HepG2 (cell line): ENCODE measurements around the gene PARP3. TPM values are rescaled to one million over a fixed set of nuclear protein-coding genes. Genes with fewer than 3 reads are reported as not detected.

Experiments
- ADNP ChIP-seq: sonication (generic); formaldehyde crosslinking; IDR thresholded peaks from 2 replicates; pipeline ENCODE4 v1.4.0; 2020; ENCODE audit warnings: missing genetic modification reagents
- IKZF5 ChIP-seq: IDR thresholded peaks from 2 replicates; pipeline ENCODE4 v1.6.1; 2018; ENCODE audit warnings: missing genetic modification reagents, mild to moderate bottlenecking, missing compliant biosample characterization
- IRX3 ChIP-seq: sonication (generic); formaldehyde crosslinking; IDR thresholded peaks from 2 replicates; pipeline ENCODE4 v1.8.1; 2023; ENCODE audit warnings: mild to moderate bottlenecking, low read depth, missing genetic modification reagents, borderline replicate concordance
- KIAA2018 ChIP-seq: sonication (generic); formaldehyde crosslinking; IDR thresholded peaks from 2 replicates; pipeline ENCODE4 v1.5.0; 2020; ENCODE audit warnings: mild to moderate bottlenecking, missing genetic modification reagents, borderline replicate concordance
- KLF11 ChIP-seq: IDR thresholded peaks from 2 replicates; pipeline ENCODE4 v1.6.1; 2016; ENCODE audit warnings: missing compliant biosample characterization
- NCOR1 ChIP-seq: fragments of 200-600 bp; sonication (generic); IDR thresholded peaks from 2 replicates; pipeline ENCODE4 v1.7.0; 2017; ENCODE audit warnings: antibody characterized with exemption, low read length, borderline replicate concordance
- PAX8 ChIP-seq: sonication (generic); formaldehyde crosslinking; IDR thresholded peaks from 2 replicates; pipeline ENCODE4 v1.8.0; 2022; ENCODE audit warnings: mild to moderate bottlenecking, missing genetic modification reagents, borderline replicate concordance
- ZNF292 ChIP-seq: sonication (generic); formaldehyde crosslinking; IDR thresholded peaks from 2 replicates; pipeline ENCODE4 v1.8.1; 2022; ENCODE audit warnings: mild to moderate bottlenecking, low read depth, missing genetic modification reagents, borderline replicate concordance
- ZNF337 ChIP-seq: sonication (generic); formaldehyde crosslinking; IDR thresholded peaks from 2 replicates; pipeline ENCODE4 v1.5.1; 2020; ENCODE audit warnings: missing genetic modification reagents, low read depth, mild to moderate bottlenecking, borderline replicate concordance
- ZNF446 ChIP-seq: sonication (generic); formaldehyde crosslinking; IDR thresholded peaks from 2 replicates; pipeline ENCODE4 v1.5.0; 2020; ENCODE audit warnings: mild to moderate bottlenecking, missing genetic modification reagents
- ZNF580 ChIP-seq: IDR thresholded peaks from 2 replicates; pipeline ENCODE4 v1.6.1; 2016; ENCODE audit warnings: low read depth, borderline replicate concordance
- ZNF609 ChIP-seq: sonication (generic); formaldehyde crosslinking; IDR thresholded peaks from 2 replicates; pipeline ENCODE4 v1.4.0; 2020; ENCODE audit warnings: mild to moderate bottlenecking, missing genetic modification reagents, borderline replicate concordance
- ZNF670 ChIP-seq: sonication (generic); formaldehyde crosslinking; IDR thresholded peaks from 2 replicates; pipeline ENCODE4 v1.8.0; 2022; ENCODE audit warnings: mild to moderate bottlenecking, missing genetic modification reagents, borderline replicate concordance
- ZNF768 ChIP-seq: sonication (generic); formaldehyde crosslinking; IDR thresholded peaks from 2 replicates; pipeline ENCODE4 v1.4.0; 2020; ENCODE audit warnings: missing genetic modification reagents
- ZNF792 ChIP-seq: IDR thresholded peaks from 2 replicates; pipeline ENCODE4 v1.6.1; 2016
- polyA plus RNA-seq, 8 experiments: library from polyadenylated mRNA; depleted of rRNA in 3 of 8; stranded (reverse) in 7 of 8; unstranded in 1 of 8; fragments of >200 nt; fragmentation: Illumina TruSeq in 4 of 8; extraction: Trizol in 4 of 8; gene quantifications; 2 replicates each; pipeline versions ENCODE4 v1.2.1 to v1.2.3, GENCODE V29; 2011 to 2016; ENCODE audit warnings: low read depth in 4 of 8, missing spikeins in 1 of 8, mixed read lengths in 1 of 8; ENCODE audit not compliant: insufficient read depth in 1 of 8
- total RNA-seq, 5 experiments: library from RNA; depleted of rRNA; stranded (reverse); fragments of >200 nt; fragmentation: Illumina TruSeq; extraction: Trizol; gene quantifications; 2 replicates each; pipeline ENCODE4 v1.2.3, GENCODE V29; 2016; ENCODE audit warnings: low read depth in 1 of 5

PARP3 gene
- total and polyA plus RNA-seq, 2 of the 13 experiments (the other 11 are each of a cell fraction or from before 2014, with no cell fraction given) = 11.2 to 21.5 TPM

- TF ChIP-seq IKZF5 (CRISPR knock-in tag) (peak; percentile 67; the same call in 1 of the 2 replicates), KLF11 (CRISPR knock-in tag) (peak; percentile 56; the same call in 1 of the 2 replicates), PAX8 (CRISPR knock-in tag) (no peak), ZNF580 (CRISPR knock-in tag) (peak; percentile 88; the same call in 1 of the 2 replicates), ZNF792 (CRISPR knock-in tag) (peak; percentile 85; the same call in 1 of the 2 replicates), IRX3 (CRISPR knock-in tag) (no peak), ADNP (CRISPR knock-in tag) (peak; percentile 35; the same call in 1 of the 2 replicates), ZNF768 (CRISPR knock-in tag) (peak; percentile 43; the same call in 1 of the 2 replicates), ZNF292 (CRISPR knock-in tag) (0 out of 2 replicates have a peak, but pooled peaks have one; percentile 39), KIAA2018 (CRISPR knock-in tag) (no peak), ZNF337 (CRISPR knock-in tag) (no peak), ZNF670 (CRISPR knock-in tag) (peak; percentile 59; the same call in 1 of the 2 replicates), ZNF446 (CRISPR knock-in tag) (no peak; the same call in 1 of the 2 replicates), NCOR1 (peak; percentile 38; the same call in 1 of the 2 replicates), ZNF609 (CRISPR knock-in tag) (peak; percentile 49; the same call in 1 of the 2 replicates)
Measured at GRCh38 chr3:51982352-51982837, 40.2 kb downstream of the PARP3 start (continued).
